ENCODE measurements around the gene CD248. TPM values are rescaled to one million over a fixed set of nuclear protein-coding genes. Genes with fewer than 3 reads are reported as not detected.
A peak's percentile ranks its signal among the peaks of the same experiment; 100 is the strongest.

Gene CD248
- polyA plus RNA-seq, 2 of the 4 experiments (the other 2 are of a cell fraction), result 0.03 TPM; not detected in 1

DNA sequence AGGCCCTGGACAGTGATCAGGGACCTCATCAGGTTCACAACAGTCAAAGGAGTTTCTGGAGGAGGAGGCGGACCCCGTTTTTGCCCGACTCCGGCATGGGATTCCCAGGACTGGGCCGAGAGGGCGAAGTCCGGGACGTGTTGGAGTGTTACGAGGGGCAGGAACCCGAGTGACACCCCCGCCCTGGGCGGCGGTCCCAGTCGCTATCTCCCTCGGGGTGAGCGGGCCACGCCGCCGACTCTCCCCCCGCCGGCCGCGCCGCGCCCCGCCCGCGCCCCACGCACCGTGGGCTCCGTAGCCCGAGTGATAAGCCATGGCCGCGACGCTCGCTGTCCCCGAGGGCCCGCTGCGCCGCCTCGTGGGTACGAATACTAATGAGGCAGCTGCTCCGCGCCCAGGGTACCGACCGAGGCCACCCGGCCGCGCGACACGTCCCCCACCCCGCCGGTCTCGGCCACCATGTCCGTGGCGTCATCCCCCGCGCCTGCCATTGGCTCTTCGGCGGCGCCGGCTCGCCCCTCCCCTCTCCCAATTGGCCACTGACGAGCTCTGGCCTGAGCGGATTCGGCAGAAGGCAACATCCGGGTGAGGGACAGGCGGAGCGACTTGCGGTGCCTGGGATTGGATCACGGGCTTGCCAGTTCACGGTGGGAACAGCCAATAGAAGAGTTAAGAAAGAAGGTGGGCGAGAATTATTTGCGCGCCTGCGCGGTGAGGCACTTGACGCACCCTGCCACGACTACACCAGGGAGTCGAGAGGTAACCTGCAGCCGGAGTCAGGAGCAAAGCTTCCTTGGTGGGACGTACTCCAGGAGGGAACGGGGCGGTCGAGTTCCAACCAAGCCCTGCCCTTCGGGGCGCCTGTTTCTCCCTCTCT lies 27.9 kb downstream of the CD248 start, which contains the start of gene YIF1A:
TSS of gene YIF1A (minus strand) at position 473 of the 877 bp plus-strand sequence. CDS start at position 315, 158 bp downstream.
- Histone ChIP-seq H3K4me1 (peaks cover 20% of the 10 kb centered on the region), H3K4me3 (peak within 1 kb of the TSS; percentile 86), H3K4me2 (peak within 1 kb of the TSS; percentile 99), H3K27ac (peak within 1 kb of the TSS; percentile 94 to 96), H3K9me3 (no peaks in the 10 kb centered on the region)
- FAIRE-seq (peak; percentile 99), ATAC-seq (peak; percentile 78 to 94), DNase-seq (ENCODE audit: low read depth in 1 of 2, low spot score in 1 of 2) (peak; percentile 99 to 100)
- ChIA-PET POLR2A (interaction anchor here (0.5 to 1.5 kb wide), 9 partner anchors 8 to 235 kb away, joined by 3 to 10 read pairs (median 4); partner anchors contain the start of genes BRMS1, NPAS4 and RIN1), CTCF (interaction anchor here (0.6 to 8.3 kb wide), 11 partner anchors 8 to 300 kb away, joined by 3 to 63 read pairs (median 3); partner anchors contain the start of gene RIN1)
- peak; percentile 69; the same call in 1 of the 2 replicates for TF ChIP-seq RFX5 (IDR thresholded peaks at IDR 0.05)
- TF ChIP-seq, protein P1, sequence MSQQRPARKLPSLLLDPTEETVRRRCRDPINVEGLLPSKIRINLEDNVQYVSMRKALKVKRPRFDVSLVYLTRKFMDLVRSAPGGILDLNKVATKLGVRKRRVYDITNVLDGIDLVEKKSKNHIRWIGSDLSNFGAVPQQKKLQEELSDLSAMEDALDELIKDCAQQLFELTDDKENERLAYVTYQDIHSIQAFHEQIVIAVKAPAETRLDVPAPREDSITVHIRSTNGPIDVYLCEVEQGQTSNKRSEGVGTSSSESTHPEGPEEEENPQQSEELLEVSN (IDR thresholded peaks at IDR 0.05; ENCODE audit: borderline replicate concordance, low read depth), result 0 out of 2 replicates have a peak, but pooled peaks have one; percentile 32
- TF ChIP-seq, protein P2, sequence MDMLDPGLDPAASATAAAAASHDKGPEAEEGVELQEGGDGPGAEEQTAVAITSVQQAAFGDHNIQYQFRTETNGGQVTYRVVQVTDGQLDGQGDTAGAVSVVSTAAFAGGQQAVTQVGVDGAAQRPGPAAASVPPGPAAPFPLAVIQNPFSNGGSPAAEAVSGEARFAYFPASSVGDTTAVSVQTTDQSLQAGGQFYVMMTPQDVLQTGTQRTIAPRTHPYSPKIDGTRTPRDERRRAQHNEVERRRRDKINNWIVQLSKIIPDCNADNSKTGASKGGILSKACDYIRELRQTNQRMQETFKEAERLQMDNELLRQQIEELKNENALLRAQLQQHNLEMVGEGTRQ (IDR thresholded peaks at IDR 0.05), result peak; percentile 24; the same call in 1 of the 2 replicates
- TF ChIP-seq GATA3 (IDR thresholded peaks at IDR 0.05; ENCODE audit: borderline replicate concordance), result 0 out of 2 replicates have a peak, but pooled peaks have one; percentile 18
- TF ChIP-seq, protein P3, sequence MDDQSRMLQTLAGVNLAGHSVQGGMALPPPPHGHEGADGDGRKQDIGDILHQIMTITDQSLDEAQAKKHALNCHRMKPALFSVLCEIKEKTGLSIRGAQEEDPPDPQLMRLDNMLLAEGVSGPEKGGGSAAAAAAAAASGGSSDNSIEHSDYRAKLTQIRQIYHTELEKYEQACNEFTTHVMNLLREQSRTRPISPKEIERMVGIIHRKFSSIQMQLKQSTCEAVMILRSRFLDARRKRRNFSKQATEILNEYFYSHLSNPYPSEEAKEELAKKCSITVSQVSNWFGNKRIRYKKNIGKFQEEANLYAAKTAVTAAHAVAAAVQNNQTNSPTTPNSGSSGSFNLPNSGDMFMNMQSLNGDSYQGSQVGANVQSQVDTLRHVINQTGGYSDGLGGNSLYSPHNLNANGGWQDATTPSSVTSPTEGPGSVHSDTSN (IDR thresholded peaks at IDR 0.05), result peak; percentile 87
- TF ChIP-seq JUN (IDR thresholded peaks at IDR 0.05), result peak; percentile 53 to 93
- TF ChIP-seq MAFK (IDR thresholded peaks at IDR 0.05; ENCODE audit: partially characterized antibody), result no peak
- TF ChIP-seq RNF2 (IDR thresholded peaks at IDR 0.05; ENCODE audit: borderline replicate concordance, low read depth), result no peak
- TF ChIP-seq, protein P4, sequence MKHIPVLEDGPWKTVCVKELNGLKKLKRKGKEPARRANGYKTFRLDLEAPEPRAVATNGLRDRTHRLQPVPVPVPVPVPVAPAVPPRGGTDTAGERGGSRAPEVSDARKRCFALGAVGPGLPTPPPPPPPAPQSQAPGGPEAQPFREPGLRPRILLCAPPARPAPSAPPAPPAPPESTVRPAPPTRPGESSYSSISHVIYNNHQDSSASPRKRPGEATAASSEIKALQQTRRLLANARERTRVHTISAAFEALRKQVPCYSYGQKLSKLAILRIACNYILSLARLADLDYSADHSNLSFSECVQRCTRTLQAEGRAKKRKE (CRISPR knock-in tag; IDR thresholded peaks at IDR 0.05; ENCODE audit: low read depth), result no peak
- no peak for TF ChIP-seq TFCP2L1 (CRISPR knock-in tag; IDR thresholded peaks at IDR 0.05)
- TF ChIP-seq POLR2A (IDR thresholded peaks at IDR 0.05; ENCODE audit: low read length), result peak; percentile 92
- TF ChIP-seq, protein P5, sequence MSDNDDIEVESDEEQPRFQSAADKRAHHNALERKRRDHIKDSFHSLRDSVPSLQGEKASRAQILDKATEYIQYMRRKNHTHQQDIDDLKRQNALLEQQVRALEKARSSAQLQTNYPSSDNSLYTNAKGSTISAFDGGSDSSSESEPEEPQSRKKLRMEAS (IDR thresholded peaks at IDR 0.05), result peak; percentile 77
- peak; percentile 98 for TF ChIP-seq PHF8 (IDR thresholded peaks at IDR 0.05; ENCODE audit: borderline replicate concordance, low read depth)
- TF ChIP-seq, protein P6, sequence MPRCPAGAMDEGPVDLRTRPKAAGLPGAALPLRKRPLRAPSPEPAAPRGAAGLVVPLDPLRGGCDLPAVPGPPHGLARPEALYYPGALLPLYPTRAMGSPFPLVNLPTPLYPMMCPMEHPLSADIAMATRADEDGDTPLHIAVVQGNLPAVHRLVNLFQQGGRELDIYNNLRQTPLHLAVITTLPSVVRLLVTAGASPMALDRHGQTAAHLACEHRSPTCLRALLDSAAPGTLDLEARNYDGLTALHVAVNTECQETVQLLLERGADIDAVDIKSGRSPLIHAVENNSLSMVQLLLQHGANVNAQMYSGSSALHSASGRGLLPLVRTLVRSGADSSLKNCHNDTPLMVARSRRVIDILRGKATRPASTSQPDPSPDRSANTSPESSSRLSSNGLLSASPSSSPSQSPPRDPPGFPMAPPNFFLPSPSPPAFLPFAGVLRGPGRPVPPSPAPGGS (IDR thresholded peaks at IDR 0.05), result peak; percentile 41; the same call in 1 of the 3 replicates
- no peak for TF ChIP-seq CEBPB (IDR thresholded peaks at IDR 0.05)
- TF ChIP-seq CHD2 (IDR thresholded peaks at IDR 0.05; ENCODE audit: low read length, partially characterized antibody), result no peak
- peak; percentile 44; the same call in 1 of the 2 replicates for TF ChIP-seq MYC (IDR thresholded peaks at IDR 0.05; ENCODE audit: borderline replicate concordance, low read length)
- WGBS (ENCODE audit: missing lambda C conversion rate), result 1% methylated on average over 47 of the region's 87 CpGs
